SK-N-SH (cell line): Measurements from ENCODE around the gene GUCA2B. TPM values are rescaled to one million over a fixed set of nuclear protein-coding genes. Genes with fewer than 3 reads are reported as not detected.

Experiments used
- CTCF ChIA-PET: fragments of 300-600, 350-600 bp; formaldehyde crosslinking; extraction: SDS; loops from one replicate; lab custom pipeline; 2021; lab: Yijun Ruan, JAX
- POLR2A ChIA-PET: fragments of 350-600 bp; sonication (Branson Sonifier 250); formaldehyde crosslinking; extraction: SDS; loops from one replicate; lab custom pipeline; 2020; ENCODE audit warnings: antibody characterized with exemption, inconsistent platforms; lab: Yijun Ruan, JAX
- DNase-seq: peaks from one replicate; pipeline ENCODE4 v3.0.0; 2012
- H2AFZ ChIP-seq: fragments of 200-600 bp; sonication (generic); 2 replicates; pipeline ENCODE4 v1.8.1; 2016; ENCODE audit warnings: antibody characterized with exemption, mild to moderate bottlenecking, low read depth
- H3F3A ChIP-seq: fragments of 200-600 bp; sonication (generic); replicated peaks from 2 replicates; pipeline ENCODE3; 2016; ENCODE audit warnings: antibody characterized with exemption, mild to moderate bottlenecking; ENCODE audit not compliant: insufficient read depth
- H3K27ac ChIP-seq, 2 experiments: fragments of 200-500 bp in 1 of 2; fragments of 200-600 bp in 1 of 2; sonication (Bioruptor generic) in 1 of 2; sonication (generic), shearing (Covaris generic) in 1 of 2; 2 replicates each; pipeline versions ENCODE4 v1.5.1 to v1.6.1; 2014 to 2016; ENCODE audit warnings: low read depth in 2 of 2, inconsistent platforms in 1 of 2, low read length in 1 of 2, mild to moderate bottlenecking in 1 of 2, mixed read lengths in 1 of 2
- H3K27me3 ChIP-seq: fragments of 200-600 bp; sonication (generic), shearing (Covaris generic); 2 replicates; pipeline ENCODE4 v1.6.1; 2016; ENCODE audit warnings: mixed run types; ENCODE audit not compliant: insufficient read depth
- H3K36me3 ChIP-seq, 2 experiments: fragments of 200-500 bp in 1 of 2; fragments of 200-600 bp in 1 of 2; sonication (Bioruptor generic) in 1 of 2; sonication (generic) in 1 of 2; replicated peaks in 1 of 2; 2 replicates each; pipeline versions ENCODE3 to v1.5.1; 2014 to 2016; ENCODE audit warnings: low read length in 1 of 2, mild to moderate bottlenecking in 1 of 2; ENCODE audit not compliant: insufficient read depth in 2 of 2, control insufficient read depth in 1 of 2
- H3K4me1 ChIP-seq, 2 experiments: fragments of 200-500 bp in 1 of 2; fragments of 200-600 bp in 1 of 2; sonication (Bioruptor generic) in 1 of 2; sonication (generic), shearing (Covaris generic) in 1 of 2; 2 replicates each; pipeline versions ENCODE4 v1.5.1 to v1.6.1; 2014 to 2016; ENCODE audit warnings: low read depth in 1 of 2, low read length in 1 of 2, mixed run types in 1 of 2; ENCODE audit not compliant: insufficient read depth in 2 of 2, control insufficient read depth in 1 of 2
- H3K4me2 ChIP-seq: fragments of 200-600 bp; sonication (generic), shearing (Covaris generic); 2 replicates; pipeline ENCODE4 v1.6.1; 2017; ENCODE audit warnings: mixed run types
- H3K4me3 ChIP-seq, 2 experiments: fragments of 200-500 bp in 1 of 2; fragments of 200-600 bp in 1 of 2; sonication (Bioruptor generic) in 1 of 2; sonication (generic), shearing (Covaris generic) in 1 of 2; 2 replicates each; pipeline versions ENCODE4 v1.5.1 to v1.8.1; 2014 to 2016; ENCODE audit warnings: low read depth in 2 of 2, inconsistent platforms in 1 of 2, low read length in 1 of 2, mild to moderate bottlenecking in 1 of 2, mixed read lengths in 1 of 2, moderate library complexity in 1 of 2
- H3K79me2 ChIP-seq: fragments of 200-600 bp; sonication (generic); 2 replicates; pipeline ENCODE4 v1.8.1; 2017; ENCODE audit warnings: mild to moderate bottlenecking; ENCODE audit not compliant: insufficient read depth
- H3K9ac ChIP-seq: fragments of 200-600 bp; sonication (generic); 2 replicates; pipeline ENCODE4 v1.6.1; 2017; ENCODE audit warnings: mixed run types
- H3K9me2 ChIP-seq: fragments of 200-600 bp; sonication (generic); 2 replicates; pipeline ENCODE4 v1.6.1; 2017; ENCODE audit warnings: mixed run types
- H3K9me3 ChIP-seq: fragments of 200-600 bp; sonication (generic); 2 replicates; pipeline ENCODE4 v1.6.1; 2017; ENCODE audit warnings: mixed run types, mild to moderate bottlenecking, moderate library complexity
- H4K20me1 ChIP-seq: fragments of 200-600 bp; sonication (generic); 2 replicates; pipeline ENCODE4 v1.6.1; 2017; ENCODE audit warnings: mild to moderate bottlenecking, mixed run types; ENCODE audit not compliant: insufficient read depth
- CTCF ChIP-seq: fragments of 200-600 bp; sonication (generic); IDR thresholded peaks from 2 replicates; pipeline ENCODE4 v1.6.1; 2017; ENCODE audit warnings: antibody characterized with exemption, mild to moderate bottlenecking, moderate library complexity
- EZH2phosphoT487 ChIP-seq: fragments of 200-600 bp; sonication (generic); IDR thresholded peaks from 2 replicates; pipeline ENCODE4 v1.6.1; 2017; ENCODE audit warnings: low read depth, mixed run types, mild to moderate bottlenecking, antibody characterized with exemption, moderate library complexity, borderline replicate concordance
- GABPA ChIP-seq: IDR thresholded peaks from 2 replicates; pipeline ENCODE4 v1.4.0; 2012; ENCODE audit warnings: low read depth, mild to moderate bottlenecking
- MEF2A ChIP-seq: IDR thresholded peaks from 2 replicates; pipeline ENCODE4 v1.4.0; 2012; ENCODE audit warnings: low read depth, borderline replicate concordance
- MXI1 ChIP-seq: IDR thresholded peaks from 2 replicates; pipeline ENCODE4 v1.6.1; 2012; ENCODE audit warnings: mild to moderate bottlenecking, low read depth, low read length, improper control_type of control experiment
- NFIC ChIP-seq: IDR thresholded peaks from 2 replicates; pipeline ENCODE4 v1.4.0; 2012; ENCODE audit warnings: borderline replicate concordance
- NRF1 ChIP-seq: IDR thresholded peaks from 2 replicates; pipeline ENCODE4 v1.6.1; 2012; ENCODE audit warnings: low read depth, mild to moderate bottlenecking, low read length
- POLR2AphosphoS5 ChIP-seq: IDR thresholded peaks from 2 replicates; pipeline ENCODE4 v1.6.1; 2012; ENCODE audit warnings: low read depth, low read length
- RFX5 ChIP-seq: IDR thresholded peaks from 2 replicates; pipeline ENCODE4 v1.6.1; 2012; ENCODE audit warnings: mild to moderate bottlenecking, improper control_type of control experiment, low read length
- SMC3 ChIP-seq: IDR thresholded peaks from 2 replicates; pipeline ENCODE4 v1.6.1; 2012; ENCODE audit warnings: low read depth, low read length, improper control_type of control experiment
- TAF1 ChIP-seq: IDR thresholded peaks from 2 replicates; pipeline ENCODE4 v1.6.1; 2012; ENCODE audit warnings: low read depth, mild to moderate bottlenecking, low read length, moderate library complexity, borderline replicate concordance
- TCF12 ChIP-seq: IDR thresholded peaks from 2 replicates; pipeline ENCODE4 v1.4.0; 2012
- TEAD4 ChIP-seq: IDR thresholded peaks from 2 replicates; pipeline ENCODE4 v1.4.0; 2012; ENCODE audit warnings: mild to moderate bottlenecking, borderline replicate concordance; ENCODE audit not compliant: insufficient read depth
- USF1 ChIP-seq: IDR thresholded peaks from 2 replicates; pipeline ENCODE4 v1.4.0; 2012; ENCODE audit warnings: low read depth, borderline replicate concordance
- YY1 ChIP-seq: IDR thresholded peaks from 2 replicates; pipeline ENCODE4 v1.4.0; 2012; ENCODE audit warnings: low read depth, mild to moderate bottlenecking
- WGBS: methylation state at CpG from one replicate; pipeline ENCODE4 v1.1.6; 2017; ENCODE audit warnings: low lambda C conversion rate; 5-methylcytosine and 5-hydroxymethylcytosine counted together
- polyA plus RNA-seq, 3 experiments: library from polyadenylated mRNA; depleted of rRNA; stranded (reverse); fragments of >200 nt; gene quantifications; 2 replicates each; pipeline ENCODE4 v1.2.3, GENCODE V29; 2012

GUCA2B gene
- polyA plus RNA-seq, 1 of the 3 experiments (the other 2 are of a cell fraction) = not detected

- Histone ChIP-seq H3K4me1 (no peaks in the 10 kb centered on the region), H3K9me2 (no peaks in the 10 kb centered on the region), H3K4me2 (no peak overlapping the region), H3K27ac (no peak overlapping the region), H3K36me3 (peaks cover 50 to 74% of the 10 kb centered on the region in 2 experiments), H3F3A (peaks cover 8% of the 10 kb centered on the region), H3K9me3 (no peaks in the 10 kb centered on the region), H3K4me3 (no peak overlapping the region), H3K9ac (no peak overlapping the region), H2AFZ (no peak overlapping the region), H4K20me1 (no peaks in the 10 kb centered on the region), H3K79me2 (peaks cover 6% of the 10 kb centered on the region; the same call in 1 of the 2 replicates), H3K27me3 (no peaks in the 10 kb centered on the region)
- CTCF ChIA-PET = interaction anchor here (0.6 to 0.9 kb wide), 2 partner anchors 18 to 23 kb away, joined by 3 read pairs; no protein-coding TSS in a partner anchor
- WGBS = 63% methylated on average over 2 of the region's 3 CpGs
- no peak for TF ChIP-seq EZH2phosphoT487
- TF ChIP-seq RFX5 = no peak
- no peak for TF ChIP-seq NFIC
- no peak for TF ChIP-seq USF1
- TF ChIP-seq TEAD4 = no peak
- TF ChIP-seq MXI1 = no peak
- TF ChIP-seq MEF2A = no peak
- TF ChIP-seq, all 33 proteins: peak for 0
- DNase-seq = no peak
- POLR2A ChIA-PET = no interaction called here
Observed at GRCh38 chr1:42195841-42196240, 42.6 kb downstream of the GUCA2B start.

GRCh38 chr1:42198251-42198650 is 45.0 kb downstream of the GUCA2B start:
- Histone ChIP-seq H3K9me3 (no peaks in the 10 kb centered on the region), H3K27ac (no peak overlapping the region), H3K4me2 (no peak overlapping the region), H3K79me2 (peaks cover 16% of the 10 kb centered on the region; the same call in 1 of the 2 replicates), H4K20me1 (no peaks in the 10 kb centered on the region), H3F3A (peaks cover 13% of the 10 kb centered on the region), H3K27me3 (no peaks in the 10 kb centered on the region), H3K4me3 (no peak overlapping the region), H3K36me3 (peaks cover 55 to 83% of the 10 kb centered on the region in 2 experiments), H2AFZ (no peak overlapping the region), H3K9ac (no peak overlapping the region), H3K9me2 (no peaks in the 10 kb centered on the region), H3K4me1 (no peaks in the 10 kb centered on the region)
- ChIA-PET CTCF (interaction anchor here (0.8 kb wide), 1 partner anchor 25 kb away, joined by 4 read pairs; no protein-coding TSS in a partner anchor), POLR2A (no interaction called here)
- no peak for TF ChIP-seq YY1
- no peak for TF ChIP-seq TAF1
- no peak for TF ChIP-seq MEF2A
- no peak for TF ChIP-seq SMC3
- TF ChIP-seq TCF12 = no peak
- no peak for TF ChIP-seq USF1
- TF ChIP-seq CTCF = no peak
- TF ChIP-seq MXI1 = no peak
- TF ChIP-seq GABPA = no peak
- no peak for TF ChIP-seq NRF1
- TF ChIP-seq POLR2AphosphoS5 = no peak
- WGBS = 92% methylated on average over 5 of the region's 5 CpGs
- no peak for DNase-seq
